Kidney (tissue), 14 donors: ENCODE measurements around the gene MSMP. TPM values are rescaled to one million over a fixed set of nuclear protein-coding genes. Genes with fewer than 3 reads are reported as not detected.

Experiments
- DNase-seq, 5 donors: peaks; one replicate each; pipeline ENCODE4 v3.0.0-alpha.2; 2013 to 2020
- FAIRE-seq: peaks from 2 replicates; lab custom pipeline; 2012; peaks lifted over from hg19 to GRCh38; lab: Jason Lieb, UNC
- H3K27ac ChIP-seq, 2 donors: one replicate each; pipeline ENCODE4 v1.7.0; 2013; ENCODE audit warnings: low read depth in 2 of 2, low read length in 2 of 2, inconsistent platforms in 1 of 2
- H3K27me3 ChIP-seq: one replicate; pipeline ENCODE4 v1.7.1; 2013; ENCODE audit warnings: low read length, inconsistent platforms; ENCODE audit not compliant: control insufficient read depth, insufficient read depth
- H3K36me3 ChIP-seq, 3 donors: one replicate each; pipeline versions ENCODE4 v1.7.0 to v1.7.1; 2013; ENCODE audit warnings: low read length in 3 of 3, control low read depth in 1 of 3, inconsistent platforms in 1 of 3; ENCODE audit not compliant: insufficient read depth in 3 of 3, control insufficient read depth in 2 of 3
- H3K4me1 ChIP-seq, 3 donors: one replicate each; pipeline versions ENCODE4 v1.7.0 to v1.7.1; 2013; ENCODE audit warnings: low read length in 3 of 3, inconsistent platforms in 1 of 3, low read depth in 1 of 3; ENCODE audit not compliant: control insufficient read depth in 2 of 3, insufficient read depth in 2 of 3
- H3K4me3 ChIP-seq, 3 donors: one replicate each; pipeline versions ENCODE4 v1.7.0 to v1.8.1; 2013; ENCODE audit warnings: low read length in 3 of 3, control low read depth in 1 of 3, inconsistent platforms in 1 of 3
- H3K9ac ChIP-seq, 3 donors: one replicate each; pipeline versions ENCODE4 v1.7.0 to v1.7.1; 2013; ENCODE audit warnings: low read length in 3 of 3, control low read depth in 1 of 3, inconsistent platforms in 1 of 3
- H3K9me3 ChIP-seq, 3 donors: one replicate each; pipeline versions ENCODE4 v1.7.0 to v1.7.1; 2013; ENCODE audit warnings: low read length in 3 of 3, control low read depth in 1 of 3, inconsistent platforms in 1 of 3; ENCODE audit not compliant: control insufficient read depth in 2 of 3, insufficient read depth in 1 of 3
- CTCF ChIP-seq: IDR thresholded peaks from 3 replicates; pipeline ENCODE4 v1.5.1; 2012; ENCODE audit warnings: mild to moderate bottlenecking, moderate library complexity, borderline replicate concordance; ENCODE audit not compliant: insufficient read depth; ENCODE audit errors: extremely low read depth
- intact Hi-C: fragments of 100-400 bp; cut with DNase I; formaldehyde crosslinking; loops from one replicate; pipeline ENCODE4 v1.11.1; 2022
- polyA plus RNA-seq: library from polyadenylated mRNA; stranded (reverse); fragments of 350-450 nt; fragmentation: Illumina TruSeq; extraction: RNeasy Lipid Tissue Mini Kit (QIAGEN cat#74804); gene quantifications from one replicate; pipeline ENCODE4 v1.2.3, GENCODE V29; 2014; ENCODE audit warnings: low read depth, low replicate concordance; ENCODE audit not compliant: insufficient read depth
- total RNA-seq: library from RNA; stranded (reverse); fragmentation: NEBNext Ultra II Directional; extraction: Animal tissue kit (Norgen Biotek cat#: 25700); gene quantifications from one replicate; pipeline ENCODE4 v1.2.1, GENCODE V29; 2021
- donor health status: control.
- donor health status: control.
- donor health status: control.
- donor health status: control.
- donor health status: control.
- donor health status: DM: yes; HTN: yes; CAD: no.
- donor health status: Normal renal cell carcinoma (clear cell type).

Gene MSMP
- total and polyA plus RNA-seq, 2 donors from 2014 or later: 0.47 TPM; not detected in 1

GRCh38 chr9:35740243-35740642 is 13.8 kb downstream of the MSMP start:
- Histone ChIP-seq H3K4me1 (peaks cover 0 to 5% (median 2%) of the 10 kb centered on the region in 3 donors), H3K9ac (no peak overlapping the region), H3K9me3 (no peaks in the 10 kb centered on the region), H3K36me3 (peaks cover 23 to 92% (median 76%) of the 10 kb centered on the region in 3 donors), H3K27ac (no peak overlapping the region), H3K4me3 (no peak overlapping the region), H3K27me3 (no peaks in the 10 kb centered on the region)
- intact Hi-C loops: no loop called here
- FAIRE-seq: no peak
- TF ChIP-seq CTCF: no peak
- DNase-seq: no peak

- no peaks in the 10 kb centered on the region for H3K27me3 ChIP-seq
- peaks cover 21 to 94% (median 70%) of the 10 kb centered on the region in 3 donors for H3K36me3 ChIP-seq
- intact Hi-C loops: no loop called here
- no peak overlapping the region for H3K4me3 ChIP-seq
- H3K9ac ChIP-seq: no peak overlapping the region
- no peaks in the 10 kb centered on the region for H3K9me3 ChIP-seq
- TF ChIP-seq CTCF: no peak
- DNase-seq (no peak), FAIRE-seq (no peak)
- peaks cover 0 to 2% (median under 1%) of the 10 kb centered on the region in 3 donors for H3K4me1 ChIP-seq
- no peak overlapping the region for H3K27ac ChIP-seq
These were observed 15.2 kb downstream of the MSMP start for GRCh38 chr9:35738924-35739323.

- Histone ChIP-seq H3K9me3 (no peaks in the 10 kb centered on the region), H3K27me3 (no peaks in the 10 kb centered on the region), H3K4me1 (peaks cover 5 to 8% (median 8%) of the 10 kb centered on the region in 3 donors), H3K4me3 (no peak overlapping the region), H3K9ac (no peak overlapping the region), H3K36me3 (peaks cover 20 to 87% (median 63%) of the 10 kb centered on the region in 3 donors), H3K27ac (no peak overlapping the region)
- no peak for TF ChIP-seq CTCF
- intact Hi-C loops: no loop called here
- no peak for FAIRE-seq
- DNase-seq: no peak
These were observed 15.9 kb downstream of the MSMP start for GRCh38 chr9:35738186-35738585.

GRCh38 chr9:35737143-35737542 is 16.9 kb downstream of the MSMP start:
- TF ChIP-seq CTCF: no peak
- Histone ChIP-seq H3K9ac (no peak overlapping the region), H3K9me3 (no peaks in the 10 kb centered on the region), H3K27ac (no peak overlapping the region), H3K36me3 (peaks cover 18 to 76% (median 58%) of the 10 kb centered on the region in 3 donors), H3K27me3 (no peaks in the 10 kb centered on the region), H3K4me1 (peaks cover 5 to 13% (median 12%) of the 10 kb centered on the region in 3 donors), H3K4me3 (no peak overlapping the region)
- DNase-seq (no peak), FAIRE-seq (no peak)
- intact Hi-C loops: no loop called here
